ENCODE data around the gene NOTO.

Gene NOTO

DNA sequence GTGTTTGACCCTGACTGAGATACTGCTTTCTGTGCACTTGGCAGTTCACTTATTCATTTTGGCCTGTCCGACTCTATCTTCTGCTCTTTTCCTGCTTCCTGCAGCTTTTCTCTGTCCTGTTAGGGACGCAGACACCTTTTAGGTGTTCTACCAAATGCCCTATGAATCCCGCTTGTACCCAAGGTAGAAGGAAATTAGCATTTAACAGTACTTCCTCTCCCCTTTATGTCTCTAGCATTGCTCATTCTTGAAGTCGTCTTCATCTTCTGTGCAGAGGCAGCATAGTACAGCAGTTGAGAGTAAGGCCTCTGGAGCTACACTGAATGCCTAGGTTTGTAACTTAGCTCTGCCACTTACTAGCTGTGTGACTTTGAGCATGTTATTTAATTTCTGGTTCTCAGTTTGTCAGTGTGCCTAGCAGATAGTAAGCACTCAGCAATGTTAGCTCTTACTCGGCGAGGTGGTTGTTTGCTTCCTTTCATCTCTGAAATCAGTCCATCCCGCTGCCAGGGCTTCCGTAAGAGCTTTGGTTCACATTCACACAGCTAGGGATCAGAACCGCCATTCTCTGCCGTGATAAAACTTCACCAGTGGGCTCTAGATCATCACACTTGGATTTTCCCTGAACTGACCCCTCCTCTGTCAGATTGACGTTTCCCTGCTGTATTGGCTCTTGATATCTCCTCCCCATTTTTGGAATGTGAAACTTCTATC is 33.1 kb downstream of the NOTO start:
- no peak for DNase-seq

DNA sequence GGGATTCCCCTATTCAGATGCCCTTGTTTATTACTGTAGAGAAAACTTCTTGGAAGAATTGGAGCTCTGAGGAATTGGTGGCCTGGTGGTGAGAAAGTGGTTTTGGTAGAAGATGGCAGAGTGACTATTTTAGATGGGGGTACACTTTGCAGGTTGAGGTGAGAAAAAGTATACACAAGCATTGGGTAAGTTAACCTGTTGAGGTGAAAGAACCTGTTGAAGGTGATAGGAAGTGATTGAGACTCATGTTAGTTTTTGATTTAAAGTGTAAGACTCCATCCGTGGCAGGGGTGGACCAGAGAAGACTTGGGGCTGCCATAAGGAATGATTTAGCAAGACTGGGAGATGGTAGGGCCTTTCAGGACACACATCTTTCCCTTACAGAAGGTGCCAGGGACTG is 34.8 kb downstream of the NOTO start:
- DNase-seq, result no peak

DNA sequence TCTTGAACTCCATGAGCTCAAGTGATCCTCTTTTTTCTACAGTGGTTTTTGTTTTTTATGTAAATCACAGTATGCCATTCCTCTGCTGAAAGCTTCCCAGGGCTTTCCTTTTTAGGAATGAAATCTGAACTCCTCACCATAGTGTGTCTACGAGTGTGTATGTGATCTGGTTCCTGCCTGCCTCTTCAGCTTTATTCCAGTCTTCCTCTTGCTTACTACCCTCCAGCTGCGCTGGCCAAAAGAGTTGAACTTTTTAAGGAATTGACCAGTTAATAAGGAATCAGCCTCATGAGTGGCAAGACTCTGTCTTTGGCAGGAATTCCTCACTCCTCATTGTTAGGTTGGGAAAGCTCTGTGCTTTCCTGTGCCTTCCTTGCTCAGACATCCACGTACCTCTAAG is 35.8 kb downstream of the NOTO start:
- DNase-seq, result no peak

DNA sequence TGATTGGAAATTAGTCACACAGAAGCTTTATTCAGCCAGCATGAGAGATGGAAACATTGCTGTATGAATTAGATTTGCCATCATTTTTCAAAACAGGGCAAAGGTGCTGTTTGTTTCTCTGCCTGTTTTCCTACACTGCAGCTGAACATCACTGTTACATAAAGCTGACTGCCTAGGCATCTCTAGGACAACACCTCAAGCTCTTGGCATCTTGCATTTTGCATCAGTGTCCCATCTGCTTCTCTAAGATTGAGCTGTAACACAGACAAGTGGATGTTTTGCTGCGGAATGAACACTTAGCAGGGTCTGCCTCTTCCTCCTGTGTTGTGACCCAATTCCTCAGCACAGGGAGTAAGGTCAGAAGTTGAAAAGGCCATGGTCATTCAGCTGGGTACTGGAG is 36.6 kb downstream of the NOTO start:
- DNase-seq, result no peak

DNA sequence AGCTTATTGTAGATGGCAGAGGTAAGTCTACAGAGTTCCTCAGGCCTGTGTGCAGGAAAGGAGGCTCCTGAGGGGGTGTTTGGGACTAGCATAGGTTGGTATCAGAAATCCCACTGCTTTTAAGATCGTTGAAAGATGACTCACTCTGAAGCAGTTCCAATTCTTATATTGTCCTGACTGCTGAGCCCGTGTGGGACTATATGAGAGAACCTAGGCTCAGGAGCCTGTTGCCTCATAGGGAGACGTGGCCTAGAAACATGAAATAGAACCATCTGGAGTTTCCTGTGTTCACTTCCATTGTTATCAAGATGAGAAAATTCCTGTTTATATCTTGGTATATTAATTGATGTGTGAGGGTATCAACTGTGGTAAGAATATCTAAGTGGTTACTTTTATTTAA is 37.4 kb downstream of the NOTO start:
- no peak for DNase-seq

DNA sequence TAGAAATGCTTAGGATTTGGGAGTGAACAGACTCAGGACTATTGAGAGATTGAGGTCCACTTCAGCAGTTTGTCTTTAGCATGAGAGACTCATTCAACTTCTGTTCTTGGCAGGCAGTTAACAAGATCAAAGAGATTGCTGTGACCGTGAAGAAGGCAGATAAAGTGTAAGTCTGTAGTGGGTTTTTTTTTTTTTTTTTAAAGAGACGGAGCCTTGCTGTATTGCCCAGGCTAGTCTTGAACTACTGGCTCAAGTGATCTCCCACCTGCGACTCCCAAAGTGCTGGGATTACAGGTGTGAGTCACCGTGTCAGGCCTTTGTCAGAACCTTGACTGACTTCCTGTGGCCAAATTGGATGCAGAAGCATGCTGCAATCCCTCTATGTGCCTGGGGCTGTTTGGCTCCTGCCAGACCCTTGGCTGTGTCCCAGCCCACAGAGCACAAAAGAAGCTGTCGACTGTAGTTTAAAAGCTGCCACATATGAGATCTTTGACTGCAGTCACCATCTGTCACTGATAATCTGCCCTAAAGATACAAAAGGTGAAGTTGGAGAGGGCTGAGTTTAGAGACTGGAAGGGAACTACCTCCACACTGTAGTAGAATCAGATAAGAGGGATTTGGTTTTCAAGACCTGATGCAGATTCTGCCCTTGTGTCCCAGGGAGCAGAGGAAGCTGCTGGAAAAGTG is 41.7 kb downstream of the NOTO start:
- no peak for DNase-seq

DNA sequence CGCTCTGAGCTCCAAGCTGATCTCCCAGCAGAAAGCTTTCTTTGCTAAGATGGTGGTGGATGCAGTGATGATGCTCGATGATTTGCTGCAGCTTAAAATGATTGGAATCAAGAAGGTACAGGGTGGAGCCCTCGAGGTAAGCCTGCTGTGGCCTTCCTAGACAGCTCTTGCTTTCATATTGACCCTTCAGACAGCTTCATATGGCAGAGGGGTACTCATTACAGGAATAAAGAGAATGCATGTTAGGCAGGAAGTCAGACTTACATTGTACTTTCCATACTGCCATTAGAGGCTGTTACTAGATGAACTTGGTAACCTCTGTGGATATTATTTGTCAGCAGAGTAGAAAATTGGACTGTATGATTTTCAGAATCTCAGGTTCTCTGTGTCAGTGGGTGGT is 42.2 kb downstream of the NOTO start:
- no peak for DNase-seq

DNA sequence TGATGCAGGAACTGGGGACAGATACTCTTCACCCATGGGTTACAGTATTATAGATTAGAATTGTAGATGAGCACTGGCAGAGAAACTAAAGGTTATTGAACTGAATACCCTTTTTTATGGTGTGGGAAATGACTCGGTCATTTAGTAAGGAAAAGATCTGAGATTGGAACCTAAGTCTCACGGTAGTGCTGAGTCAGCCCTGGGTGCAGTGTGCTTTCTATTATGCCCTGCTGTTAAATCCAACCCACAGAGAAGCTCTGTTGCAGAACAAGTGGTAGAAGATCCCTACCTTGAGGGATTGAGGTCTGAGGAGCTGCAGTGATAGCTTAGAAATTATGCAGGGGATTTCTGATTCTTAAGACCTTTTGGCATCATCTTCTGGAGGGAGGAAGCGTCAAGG is 44.5 kb downstream of the NOTO start:
- no peak for DNase-seq

DNA sequence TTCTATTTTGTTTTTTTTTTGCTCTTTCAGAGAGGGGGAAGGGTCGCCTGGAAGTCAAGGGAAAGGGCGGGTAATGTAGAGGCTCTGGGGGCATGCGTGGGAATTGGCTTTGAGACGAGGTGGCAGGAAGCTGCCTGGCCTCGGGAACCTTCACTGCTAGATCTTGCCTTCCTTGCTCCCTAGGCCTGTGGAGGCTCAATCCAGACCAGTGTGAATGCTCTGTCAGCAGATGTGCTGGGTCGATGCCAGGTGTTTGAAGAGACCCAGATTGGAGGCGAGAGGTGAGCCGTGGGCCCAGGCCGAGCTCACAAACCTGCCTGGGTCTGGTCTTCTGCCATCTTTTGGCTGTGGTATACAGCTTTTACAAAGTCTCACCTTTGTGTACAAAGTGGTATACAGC is 47.3 kb downstream of the NOTO start:
- no peak for DNase-seq

DNA sequence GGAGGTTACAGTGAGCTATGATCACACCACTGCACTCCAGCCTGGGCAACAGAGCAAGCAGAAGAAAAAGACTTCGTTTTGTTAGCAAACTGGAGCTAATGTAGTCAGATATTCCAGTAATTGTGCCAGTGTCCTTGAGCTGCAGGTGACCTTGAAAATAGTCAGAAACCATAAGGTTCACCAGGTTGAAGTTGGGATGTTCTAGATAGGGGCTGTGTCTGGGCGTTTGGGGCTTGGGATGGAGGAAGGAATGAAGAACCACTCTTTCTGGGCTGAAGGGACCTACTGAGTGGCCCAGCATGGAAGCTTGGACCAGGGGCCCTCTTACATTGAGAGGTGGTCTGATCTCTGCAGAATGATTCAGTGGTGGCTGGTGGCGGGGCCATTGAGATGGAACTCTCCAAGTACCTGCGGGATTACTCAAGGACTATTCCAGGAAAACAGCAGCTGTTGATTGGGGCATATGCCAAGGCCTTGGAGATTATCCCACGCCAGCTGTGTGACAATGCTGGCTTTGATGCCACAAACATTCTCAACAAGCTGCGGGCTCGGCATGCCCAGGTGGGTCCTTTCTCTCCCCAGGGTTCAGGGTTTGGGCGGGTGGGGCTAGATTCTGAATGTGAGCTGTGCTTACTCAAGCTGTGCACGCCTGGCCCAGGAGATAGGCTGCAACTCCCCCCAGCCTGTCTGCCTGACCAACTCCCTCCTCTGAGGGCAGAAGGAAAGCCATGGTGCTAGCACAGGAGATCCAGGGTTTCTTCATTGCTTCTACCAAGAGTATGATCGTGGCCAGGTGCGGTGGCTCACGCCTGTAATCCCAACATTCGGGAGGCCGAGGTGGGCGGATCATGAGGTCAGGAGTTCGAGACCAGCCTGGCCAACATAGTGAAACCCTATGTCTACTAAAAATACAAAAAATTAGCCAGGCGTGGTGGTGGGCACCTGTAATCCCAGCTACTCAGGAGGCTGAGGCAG is 48.8 kb downstream of the NOTO start:
- DNase-seq, result no peak

DNA sequence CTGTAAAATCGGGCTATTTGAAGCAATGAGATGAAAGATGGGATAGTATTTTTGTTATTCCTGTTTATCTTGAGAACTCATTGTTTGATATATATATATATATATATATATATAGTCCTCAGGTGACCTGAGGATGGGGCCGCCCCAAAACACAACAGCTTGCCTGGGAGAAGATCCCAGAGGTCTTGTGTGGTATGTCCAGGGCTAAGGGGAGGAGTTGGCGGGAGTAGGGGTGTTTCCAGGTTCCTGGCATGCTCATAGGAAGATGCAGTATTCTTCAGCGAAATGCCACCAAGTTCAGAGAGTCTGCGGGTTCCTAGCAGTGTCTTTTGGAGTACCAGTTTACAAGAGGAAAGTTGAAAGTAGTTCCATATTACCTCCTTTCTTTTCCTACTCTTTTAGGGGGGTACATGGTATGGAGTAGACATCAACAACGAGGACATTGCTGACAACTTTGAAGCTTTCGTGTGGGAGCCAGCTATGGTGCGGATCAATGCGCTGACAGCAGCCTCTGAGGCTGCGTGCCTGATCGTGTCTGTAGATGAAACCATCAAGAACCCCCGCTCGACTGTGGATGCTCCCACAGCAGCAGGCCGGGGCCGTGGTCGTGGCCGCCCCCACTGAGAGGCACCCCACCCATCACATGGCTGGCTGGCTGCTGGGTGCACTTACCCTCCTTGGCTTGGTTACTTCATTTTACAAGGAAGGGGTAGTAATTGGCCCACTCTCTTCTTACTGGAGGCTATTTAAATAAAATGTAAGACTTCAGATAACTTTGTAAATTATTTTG is 50.1 kb downstream of the NOTO start:
- DNase-seq, result no peak

DNA sequence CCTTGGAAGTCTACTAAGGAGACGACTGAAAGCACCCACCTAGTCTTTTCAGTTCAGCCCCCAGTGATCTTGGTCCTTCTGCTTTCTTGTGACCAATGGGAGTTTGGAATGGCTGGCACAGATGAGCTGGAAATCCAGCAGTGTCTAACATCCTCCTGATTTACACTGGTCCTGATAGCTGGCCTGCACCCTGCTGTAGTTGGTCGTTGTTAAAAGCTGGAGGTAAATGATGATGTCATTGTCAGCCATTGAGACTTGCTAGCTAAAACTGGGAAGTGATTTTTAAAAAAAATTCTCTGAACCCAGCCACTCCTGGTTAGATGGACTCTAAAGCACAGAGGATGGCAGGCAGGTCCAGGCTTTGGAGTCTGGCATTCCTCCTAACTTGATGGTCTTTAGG is 51.0 kb downstream of the NOTO start:
- no peak for DNase-seq

DNA sequence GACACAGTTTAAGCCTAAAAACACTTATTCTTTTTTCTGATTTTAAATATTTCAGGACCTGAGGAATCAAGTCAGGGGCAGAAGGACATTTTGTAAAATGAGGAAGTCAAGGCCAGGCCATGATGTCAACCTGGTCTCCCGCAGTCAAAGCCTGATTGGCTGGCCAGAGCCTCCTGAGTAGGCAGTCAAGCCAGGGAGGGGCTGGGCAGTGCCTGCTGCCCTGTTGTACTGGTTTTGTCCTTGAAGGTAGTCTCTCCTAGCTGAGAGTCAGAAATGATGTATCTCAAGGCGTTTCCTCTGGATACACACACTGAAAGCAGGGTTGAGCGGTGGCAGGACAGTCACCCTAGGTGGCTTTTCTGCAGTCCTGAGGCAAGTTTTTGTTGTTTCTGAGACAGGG is 51.5 kb downstream of the NOTO start:
- no peak for DNase-seq

DNA sequence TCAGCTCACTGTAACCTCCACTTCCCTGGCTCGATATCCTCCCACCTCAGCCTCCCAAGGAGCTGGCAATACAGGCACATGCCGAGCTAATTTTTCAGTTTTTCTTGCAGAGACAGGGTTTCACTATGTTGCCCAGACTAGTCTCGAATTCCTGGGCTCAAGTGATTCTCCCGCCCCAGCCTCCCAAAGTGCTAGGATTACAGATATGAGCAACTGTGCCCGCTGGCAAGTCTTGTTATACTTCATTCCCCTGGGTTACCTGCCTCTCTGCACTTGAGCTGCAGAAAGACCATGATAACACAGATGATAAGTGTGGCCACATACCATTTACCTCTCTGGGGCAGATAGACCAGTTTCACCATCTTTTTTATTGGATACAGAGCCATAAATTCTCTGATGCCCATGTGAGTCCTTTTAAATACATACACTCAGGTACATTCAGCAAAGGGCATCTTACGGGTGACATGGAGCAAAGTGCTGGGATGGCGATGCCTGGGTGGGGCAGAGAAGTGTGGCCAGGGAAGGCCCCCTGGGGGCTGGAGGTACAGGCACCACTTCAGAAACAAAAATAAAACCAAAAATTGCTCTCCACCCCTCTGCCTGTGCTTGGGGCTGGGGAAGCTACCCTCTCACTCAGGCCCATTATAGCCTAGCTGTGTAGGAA is 52.1 kb downstream of the NOTO start:
- no peak for DNase-seq

DNA sequence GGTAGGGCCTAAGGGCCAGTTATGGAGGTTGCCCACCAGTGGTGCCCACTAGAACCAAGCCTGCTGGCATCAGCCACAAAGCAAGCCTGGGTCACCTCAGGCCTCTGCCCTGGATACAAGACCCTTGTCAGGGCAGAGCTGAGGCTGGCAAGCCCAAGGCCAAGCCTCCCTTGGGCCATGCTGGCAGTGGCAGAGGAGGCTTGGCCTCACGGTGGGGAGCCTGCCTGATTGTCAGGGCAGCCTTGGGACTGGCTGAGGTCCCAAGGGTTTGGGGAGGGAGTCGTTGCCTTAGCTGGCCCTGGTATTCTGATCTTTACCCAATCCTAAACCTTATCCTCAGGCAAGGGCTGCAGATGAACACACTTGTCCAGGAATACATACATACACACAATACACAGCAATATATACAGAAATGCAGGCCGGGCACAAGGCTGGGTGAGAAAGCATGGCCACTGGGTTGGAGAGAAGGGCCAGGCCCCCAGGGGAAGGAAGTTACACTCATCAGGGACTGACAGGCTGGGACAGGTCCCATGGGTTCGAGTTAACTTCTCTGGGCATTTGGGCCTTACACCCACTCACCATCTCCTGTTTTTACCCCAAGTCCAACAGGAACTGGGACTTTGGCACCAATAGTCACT is 52.8 kb downstream of the NOTO start:
- DNase-seq, result no peak

DNA sequence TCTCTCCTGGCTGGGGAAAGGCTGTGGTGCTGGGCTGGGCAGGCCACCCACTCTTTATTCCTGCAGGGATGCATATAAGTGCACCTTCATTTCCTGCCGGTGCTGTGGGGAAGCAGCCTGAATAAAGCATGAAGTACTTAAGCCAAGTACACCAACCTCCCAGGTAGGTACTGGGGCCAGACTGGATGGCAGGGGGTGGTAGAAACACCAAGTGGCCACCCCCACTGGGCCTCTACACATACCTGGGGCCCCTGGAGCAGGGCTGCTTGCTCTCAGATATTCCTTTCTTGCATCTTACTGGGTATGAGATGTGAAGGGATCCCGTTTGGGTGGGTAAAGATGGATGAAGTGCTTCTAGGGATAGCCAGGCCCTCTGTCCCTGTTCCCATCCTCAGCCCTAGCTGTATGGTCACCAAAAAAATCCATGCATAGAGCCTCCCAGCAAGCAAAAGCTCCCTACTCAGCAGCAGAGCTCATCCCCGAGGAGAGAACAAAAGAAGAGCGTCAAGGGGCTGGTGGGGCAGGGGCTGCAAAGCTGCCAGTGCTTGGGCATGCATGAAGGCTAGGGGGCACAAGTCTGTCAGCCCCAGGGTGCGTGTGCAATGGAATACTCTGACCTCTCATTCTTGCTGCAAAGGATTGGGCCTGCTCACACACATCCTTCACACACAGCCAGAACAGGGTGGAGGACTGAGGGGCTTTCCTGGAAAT is 53.7 kb downstream of the NOTO start:
- no peak for DNase-seq

DNA sequence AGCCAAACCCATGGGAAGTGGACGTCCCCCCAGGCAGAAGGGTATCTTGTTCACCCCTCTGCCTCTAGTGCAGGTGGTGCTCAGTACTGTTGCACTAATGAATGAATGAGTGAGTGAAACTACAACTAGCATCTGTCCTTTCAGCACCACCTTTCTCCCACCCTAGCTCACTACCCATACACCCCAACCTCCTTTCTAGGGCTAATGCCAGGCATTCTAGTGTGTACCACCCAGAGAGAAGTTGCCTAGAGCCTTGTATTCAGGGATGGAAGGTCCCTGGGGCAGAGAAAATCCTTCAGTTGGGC is 54.2 kb downstream of the NOTO start:
- no peak for DNase-seq

DNA sequence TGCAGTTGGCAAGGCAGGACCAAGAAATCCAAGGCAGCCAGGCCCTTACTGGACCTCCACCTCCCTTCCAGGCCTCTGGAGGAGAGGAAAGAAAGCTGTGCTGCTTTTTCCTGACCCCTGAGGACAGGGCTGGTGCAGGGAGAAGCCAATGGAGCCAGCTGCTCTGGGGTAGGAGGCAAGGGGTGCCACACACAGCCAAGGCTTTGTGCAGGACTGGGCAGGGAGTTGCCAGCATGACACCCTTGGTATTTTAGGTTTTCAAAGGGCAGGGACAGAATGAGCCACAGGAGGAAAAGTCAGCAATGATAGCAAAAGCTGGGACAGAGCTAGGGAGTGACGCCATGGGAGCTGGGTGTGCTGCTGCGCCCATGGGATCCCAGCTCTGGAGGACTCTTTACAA is 54.6 kb downstream of the NOTO start:
- no peak for DNase-seq

DNA sequence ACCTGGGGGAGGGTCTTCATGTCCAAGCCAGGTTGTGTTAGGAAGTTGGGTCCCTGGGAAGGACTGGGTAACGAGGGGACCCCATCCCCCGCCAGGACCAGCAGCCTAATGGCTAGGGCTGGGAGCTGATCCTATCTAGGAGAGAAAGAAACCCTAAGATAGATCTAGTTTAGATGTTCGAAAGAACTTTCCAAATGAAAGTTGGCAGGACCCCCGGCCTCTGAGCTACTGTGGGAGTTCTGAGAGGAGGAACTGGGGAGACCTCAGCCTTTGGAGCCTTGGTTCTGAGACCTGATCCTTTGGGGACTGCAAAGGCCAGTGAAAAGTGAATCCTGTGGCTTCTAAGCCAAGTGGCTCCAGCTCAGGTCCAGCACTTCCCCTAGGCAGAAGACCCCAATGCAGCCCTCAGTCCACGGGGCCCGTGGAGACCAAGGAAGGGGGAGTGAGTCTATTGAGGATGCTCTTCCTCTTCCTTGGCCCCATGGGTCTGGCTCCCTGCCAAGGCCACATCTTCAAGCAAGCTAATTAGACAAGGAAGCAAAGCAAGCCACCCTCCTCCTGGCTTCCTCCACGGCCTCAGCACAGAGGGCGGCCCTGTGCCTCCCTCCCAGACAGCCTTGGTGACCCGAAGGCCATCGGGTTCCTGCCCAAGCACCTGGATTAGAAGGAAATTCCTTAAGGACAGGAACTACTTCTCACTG is 55.2 kb downstream of the NOTO start:
- no peak for DNase-seq

DNA sequence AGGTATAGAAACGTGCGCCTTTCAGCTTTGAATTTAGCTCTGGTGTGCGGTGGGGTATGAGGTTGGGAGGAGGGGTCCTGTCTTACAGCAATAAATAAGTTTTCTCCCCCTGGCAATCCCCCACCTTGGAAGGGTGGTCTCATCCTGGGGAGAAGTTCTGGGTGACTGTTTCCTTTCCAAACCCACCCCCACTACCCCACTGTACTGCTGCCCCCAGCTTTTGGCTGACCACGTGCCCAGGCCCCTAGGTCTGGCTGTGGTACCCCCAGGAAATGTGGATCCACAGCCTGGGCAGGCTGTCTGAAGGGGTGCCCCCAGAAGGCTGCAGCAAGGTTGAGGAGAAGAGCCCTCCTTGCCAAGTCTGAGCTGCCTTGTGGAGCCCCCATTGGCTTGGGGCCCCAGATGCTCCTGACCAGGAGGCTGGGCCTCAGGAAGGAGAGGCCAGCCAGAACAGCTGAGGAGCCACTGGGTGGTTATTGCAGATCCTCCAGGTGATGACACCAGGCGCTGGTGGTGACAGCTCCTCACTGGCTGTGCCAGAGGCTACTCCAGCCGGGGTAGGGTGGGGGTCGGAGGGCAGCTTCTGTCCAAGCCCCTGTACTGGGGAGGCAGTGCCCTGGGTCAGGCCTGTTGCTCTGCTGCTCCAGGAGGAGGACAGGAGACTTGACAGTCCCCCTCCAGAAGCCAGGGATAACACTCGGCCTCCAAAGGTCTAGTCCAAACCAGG is 56.0 kb downstream of the NOTO start:
- DNase-seq, result no peak

All from NCI-H774 (cell line).